Measurements from ENCODE around the gene SHROOM2.
"Not testable (repeated sequence)": the region's sequence is repeated elsewhere in the genome, so short reads cannot be mapped to it uniquely, and the experiment has no call there.

The SHROOM2 gene

DNA sequence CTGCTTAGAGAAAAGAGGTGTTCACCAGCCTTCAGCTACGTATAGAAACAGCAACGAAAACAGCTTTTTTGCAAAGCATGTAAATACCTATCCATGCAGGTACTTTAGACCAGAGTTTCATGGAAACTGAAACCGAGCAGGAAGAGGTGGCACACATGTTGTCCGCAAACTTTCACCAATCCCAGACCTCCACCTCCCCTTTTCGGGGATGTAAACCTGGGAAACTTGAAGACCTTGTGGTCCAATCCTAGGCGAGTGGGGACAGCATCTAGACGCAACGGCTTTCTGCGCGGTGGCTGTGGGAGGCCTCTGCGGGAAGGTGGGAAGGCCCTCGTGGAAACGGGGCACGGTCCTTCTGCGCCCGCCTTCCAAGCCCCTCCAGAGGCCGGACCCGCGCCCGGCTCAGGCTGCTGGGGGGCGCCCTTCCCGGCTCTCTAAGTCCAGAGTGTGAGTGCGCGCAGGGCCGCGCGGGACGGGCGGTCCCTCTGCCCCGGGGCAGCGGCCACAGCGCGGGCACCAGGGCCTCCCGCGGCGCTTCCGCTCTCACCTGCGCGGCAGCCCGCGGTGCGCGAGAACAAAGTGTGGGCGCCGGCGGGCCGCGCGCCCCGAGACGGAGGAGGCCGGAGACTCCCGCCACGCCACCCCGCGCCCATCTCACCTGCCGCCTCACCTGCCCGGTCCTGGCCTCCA, 830 bp upstream of the SHROOM2 start:
- DNase-seq (ENCODE audit: low spot score), result peak; percentile 31

GRCh38 chrX:9786798-9787635, 788 bp downstream of the SHROOM2 start:
- peak; percentile 17 for DNase-seq (ENCODE audit: low spot score)

- no peak for DNase-seq (ENCODE audit: low spot score)
Measured at GRCh38 chrX:9788911-9789310, 2.7 kb downstream of the SHROOM2 start.

- no peak for DNase-seq (ENCODE audit: low spot score)
Measured at GRCh38 chrX:9789555-9789954, 3.3 kb downstream of the SHROOM2 start.

GRCh38 chrX:9790866-9791265, 4.6 kb downstream of the SHROOM2 start:
- DNase-seq (ENCODE audit: low spot score), result no peak

- DNase-seq (ENCODE audit: low spot score), result no peak
Measured at GRCh38 chrX:9794495-9794894, 8.3 kb downstream of the SHROOM2 start.

- no peak for DNase-seq (ENCODE audit: low spot score)
Measured at GRCh38 chrX:9797384-9798360, 11.4 kb downstream of the SHROOM2 start.

GRCh38 chrX:9802737-9803136, 16.5 kb downstream of the SHROOM2 start:
- DNase-seq (ENCODE audit: low spot score), result no peak

- DNase-seq (ENCODE audit: low spot score), result no peak
Measured at GRCh38 chrX:9804444-9804843, 18.2 kb downstream of the SHROOM2 start.

- DNase-seq (ENCODE audit: low spot score), result no peak
Measured at GRCh38 chrX:9805956-9806355, 19.7 kb downstream of the SHROOM2 start.

DNA sequence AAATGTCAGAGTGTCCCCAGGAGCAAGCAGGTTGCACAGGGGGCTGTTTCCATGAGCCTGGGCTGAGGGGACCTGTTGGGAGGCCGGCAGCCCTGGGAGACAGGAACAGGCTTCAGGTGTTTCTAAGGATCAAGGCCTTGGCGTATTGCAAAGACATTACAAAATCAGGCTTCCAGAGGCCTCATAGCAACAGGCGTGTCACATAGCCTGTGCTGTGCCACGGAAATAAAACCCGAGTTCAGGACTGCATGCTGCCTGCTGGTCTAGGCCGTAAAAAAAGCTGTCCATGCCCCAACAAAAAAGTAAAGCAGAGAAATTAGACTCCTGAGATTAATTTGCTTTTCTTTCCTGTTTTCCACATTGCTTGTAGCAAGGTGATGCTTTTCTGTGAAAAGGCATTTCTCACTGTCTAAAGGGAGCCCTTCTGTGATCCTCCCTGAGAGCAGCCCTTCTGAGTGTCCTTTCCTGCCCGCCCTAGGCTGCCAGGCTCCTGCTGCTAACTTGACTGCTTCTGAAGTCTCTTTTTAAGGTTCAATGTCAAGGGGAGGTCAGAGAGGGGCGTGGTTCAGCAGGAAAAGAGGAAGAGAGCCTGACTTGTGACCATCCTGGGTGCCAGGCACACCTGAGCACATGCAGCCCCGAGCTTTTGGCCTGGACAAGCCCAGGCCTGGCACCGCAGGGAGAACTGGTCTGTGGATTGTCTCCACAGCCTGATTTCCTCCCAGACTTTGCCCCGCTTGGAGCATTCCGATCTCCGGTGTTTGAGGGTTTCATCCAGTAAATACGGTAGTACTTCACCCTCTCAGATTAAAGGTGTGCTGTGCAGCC, 21.3 kb downstream of the SHROOM2 start:
- no peak for DNase-seq (ENCODE audit: low spot score)

GRCh38 chrX:9809876-9810275, 23.6 kb downstream of the SHROOM2 start:
- DNase-seq (ENCODE audit: low spot score), result not testable (repeated sequence)

DNA sequence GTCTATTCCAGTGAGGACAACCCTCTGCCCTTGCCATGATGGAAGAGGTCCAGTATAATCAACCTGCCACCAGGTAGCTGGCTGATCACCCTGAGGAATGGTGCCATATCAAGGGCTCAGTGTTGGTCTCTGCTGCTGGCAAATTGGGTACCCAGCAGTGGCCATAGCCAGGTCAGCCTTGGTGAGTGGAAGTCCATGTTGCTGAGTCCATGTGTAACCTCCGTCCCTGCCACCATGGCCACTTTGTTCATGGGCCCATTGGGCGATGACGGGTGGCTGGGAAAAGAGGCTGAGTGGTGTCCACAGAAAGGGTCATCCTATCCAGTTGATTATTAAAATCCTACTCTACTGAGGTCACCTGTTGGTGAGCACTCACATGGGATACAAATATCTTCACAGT, 24.9 kb downstream of the SHROOM2 start:
- DNase-seq (ENCODE audit: low spot score), result not testable (repeated sequence)

GRCh38 chrX:9816084-9816700, 30.0 kb downstream of the SHROOM2 start:
- peak; percentile 35 for DNase-seq (ENCODE audit: low spot score)

- DNase-seq (ENCODE audit: low spot score), result no peak
Measured at GRCh38 chrX:9821572-9821971, 35.3 kb downstream of the SHROOM2 start.

- DNase-seq (ENCODE audit: low spot score), result no peak
Measured at GRCh38 chrX:9824554-9824953, 38.3 kb downstream of the SHROOM2 start.

DNA sequence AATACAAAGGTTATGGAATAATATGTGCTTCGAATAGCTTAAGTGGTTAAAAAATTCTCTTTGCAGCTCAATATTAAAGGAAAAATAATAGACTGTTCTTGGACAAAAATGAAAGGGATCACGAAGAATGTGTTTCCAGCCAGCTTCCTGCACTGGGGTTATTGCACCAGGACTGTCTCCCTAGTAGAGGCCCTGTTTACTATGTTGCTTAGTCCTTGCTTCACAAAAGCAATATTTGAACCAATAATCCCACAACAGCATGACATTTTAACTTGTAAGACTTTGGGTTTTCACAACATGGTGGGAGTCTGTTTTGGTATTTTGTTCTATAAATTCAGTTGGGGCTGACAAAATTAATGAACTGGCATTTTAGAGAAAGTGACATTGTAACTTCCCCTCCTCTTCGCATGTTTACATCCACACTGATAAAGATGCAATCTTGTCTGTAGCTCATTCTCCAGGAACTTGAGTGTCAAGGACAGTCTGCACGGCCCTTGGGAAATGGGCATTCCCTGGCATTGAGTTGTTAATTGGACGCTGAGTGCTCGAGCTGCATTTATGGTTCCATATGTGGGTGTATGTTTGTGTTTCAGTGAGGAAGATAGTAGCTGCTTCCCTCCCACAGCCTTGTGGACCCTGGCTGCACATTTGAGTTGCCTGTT, 39.0 kb downstream of the SHROOM2 start:
- no peak for DNase-seq (ENCODE audit: low spot score)

DNA sequence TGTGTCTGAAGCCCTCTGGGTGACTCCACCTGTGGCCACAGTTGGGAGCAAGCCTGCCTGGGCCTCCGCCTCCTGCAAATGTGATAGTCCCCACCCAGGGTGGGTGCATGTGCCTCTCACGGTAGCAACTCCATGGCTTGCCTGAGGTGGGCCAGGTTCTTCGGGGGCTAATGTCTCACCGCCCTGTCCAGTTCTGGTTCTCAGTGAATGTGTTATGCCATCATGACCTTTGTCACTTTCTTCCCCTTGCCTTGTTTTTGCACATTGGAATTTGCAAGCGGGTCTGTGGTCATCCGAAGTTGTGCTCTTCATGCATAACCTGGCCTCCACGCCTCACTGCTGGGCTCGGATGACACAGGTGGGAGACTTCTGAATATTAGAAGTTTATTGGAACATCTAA, 39.7 kb downstream of the SHROOM2 start:
- DNase-seq (ENCODE audit: low spot score), result peak; percentile 23

DNA sequence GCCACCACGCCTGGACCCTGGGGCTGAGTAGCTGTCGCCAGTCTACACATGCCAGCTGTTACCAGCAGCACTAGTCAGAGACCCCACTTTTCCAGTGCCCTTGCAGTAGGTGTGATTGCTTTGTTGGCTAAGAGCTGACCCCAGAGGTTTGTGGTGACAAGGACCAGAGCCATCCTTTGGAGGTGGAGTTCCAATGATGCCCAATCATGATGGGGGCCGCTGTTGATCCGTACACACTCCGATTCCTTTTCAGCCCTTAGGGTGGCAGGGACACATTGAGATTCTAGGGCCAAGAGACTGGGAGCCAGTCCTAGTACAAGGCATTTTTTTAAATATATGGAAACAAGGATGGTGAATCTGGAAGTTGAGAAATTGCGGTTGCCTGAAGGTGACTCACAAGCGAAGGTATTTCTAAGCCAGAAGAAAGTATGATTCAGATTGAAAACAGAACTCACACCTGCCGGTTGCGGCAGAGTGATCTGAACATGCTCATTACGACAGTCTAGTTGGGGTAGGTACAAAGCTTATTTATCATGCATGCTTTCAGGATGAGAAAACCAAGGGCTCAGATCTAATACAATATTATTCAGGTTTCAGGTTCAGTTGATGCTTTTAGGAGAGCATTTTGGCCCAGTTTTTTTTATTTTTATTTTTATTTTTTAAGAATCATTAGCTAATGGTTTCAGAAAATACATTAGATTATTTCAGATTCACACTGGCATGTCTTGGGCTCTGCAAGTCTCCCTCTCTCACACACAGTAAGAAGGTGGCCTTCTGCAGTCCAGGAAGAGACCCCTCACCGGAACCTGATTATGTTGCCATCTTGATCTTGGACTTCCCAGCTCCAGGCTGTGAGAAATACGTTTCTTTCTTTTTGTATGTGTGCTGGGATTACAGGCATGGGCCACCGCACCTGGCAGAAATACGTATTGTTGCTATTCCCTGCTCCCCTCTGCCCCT, 43.4 kb downstream of the SHROOM2 start:
- peak; percentile 95 for DNase-seq (ENCODE audit: low spot score)
